SK-N-MC (cell line): ENCODE data around the gene A3GALT2.

Experiments used
- EZH2 ChIP-seq: fragments of 200-600 bp; sonication (generic); IDR thresholded peaks from one replicate; pipeline ENCODE4 v1.6.1; 2017; ENCODE audit warnings: antibody characterized with exemption
- FOXP2 ChIP-seq: optimal IDR thresholded peaks from 2 replicates; pipeline ENCODE3; 2011; ENCODE audit warnings: mild to moderate bottlenecking, moderate library complexity; ENCODE audit not compliant: insufficient read depth; ENCODE audit errors: extremely low read length, control extremely low read depth
- POLR2AphosphoS5 ChIP-seq: IDR thresholded peaks from 2 replicates; pipeline ENCODE4 v1.6.1; 2012; ENCODE audit warnings: mild to moderate bottlenecking, low read depth, low read length, borderline replicate concordance

DNA sequence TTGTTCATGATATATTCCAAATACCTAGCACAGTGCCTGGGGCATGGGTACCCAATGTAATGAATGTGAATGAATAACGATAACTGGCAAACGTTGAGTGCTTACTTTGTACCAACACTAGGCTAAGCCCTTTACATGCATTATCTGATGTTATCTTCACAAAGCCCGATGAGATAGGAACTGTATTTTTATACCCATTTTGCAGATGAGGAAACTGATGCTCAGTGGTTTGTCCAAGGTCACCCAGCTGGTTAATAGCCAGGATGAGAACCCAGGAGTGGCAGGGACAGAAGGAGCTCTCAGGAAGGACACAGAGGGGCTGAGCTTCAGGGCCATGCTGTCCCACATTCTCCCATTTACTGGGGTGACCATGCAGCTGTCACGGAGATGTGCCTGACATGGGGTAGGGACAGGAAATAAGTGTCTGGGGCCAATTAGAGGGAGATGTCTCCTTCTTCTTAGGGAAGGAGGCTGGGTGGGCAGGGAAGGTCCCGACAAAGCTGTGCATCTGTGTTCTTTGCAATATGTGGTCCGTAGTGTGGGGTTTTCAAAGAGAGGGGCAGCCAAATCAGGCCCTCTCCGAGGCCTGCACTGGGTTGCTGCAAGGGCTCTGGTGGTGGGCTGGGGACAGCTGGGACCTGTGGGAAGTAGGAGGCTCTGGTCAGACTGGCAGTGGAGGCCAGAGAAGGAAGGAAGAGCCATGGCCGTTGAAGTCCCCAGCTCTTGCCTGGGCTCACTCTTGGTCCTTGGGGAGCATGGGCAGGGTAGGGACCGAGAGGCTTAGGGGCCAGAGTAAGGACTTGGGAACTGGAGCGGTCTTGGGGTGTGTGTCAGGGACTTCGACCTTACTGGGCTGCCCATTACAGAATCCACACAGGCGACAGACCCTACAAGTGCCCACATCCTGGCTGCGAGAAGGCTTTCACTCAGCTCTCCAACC, 26.6 kb downstream of the A3GALT2 start:
- TF ChIP-seq POLR2AphosphoS5 (no peak), EZH2 (no peak), FOXP2 (no peak)
